HepG2 (cell line): ENCODE results near the gene TYW1.

Experiments used
- ZNF468 ChIP-seq: sonication (generic); formaldehyde crosslinking; IDR thresholded peaks from 2 replicates; pipeline ENCODE4 v1.8.0; 2022; ENCODE audit warnings: mild to moderate bottlenecking, moderate library complexity, missing genetic modification reagents
- ZNF549 ChIP-seq: sonication (generic); formaldehyde crosslinking; IDR thresholded peaks from 2 replicates; pipeline ENCODE4 v1.5.0; 2020; ENCODE audit warnings: missing genetic modification reagents
- TF ChIP-seq, protein P1 (sequence below): sonication (generic); formaldehyde crosslinking; IDR thresholded peaks from 2 replicates; pipeline ENCODE4 v1.9.0; 2021; ENCODE audit warnings: missing genetic modification reagents, borderline replicate concordance

GRCh38 chr7:67100956-67101361 lies 104.3 kb downstream of the TYW1 start:
- TF ChIP-seq ZNF468 (CRISPR knock-in tag) (no peak), ZNF549 (CRISPR knock-in tag) (no peak)
- TF ChIP-seq, protein P1, sequence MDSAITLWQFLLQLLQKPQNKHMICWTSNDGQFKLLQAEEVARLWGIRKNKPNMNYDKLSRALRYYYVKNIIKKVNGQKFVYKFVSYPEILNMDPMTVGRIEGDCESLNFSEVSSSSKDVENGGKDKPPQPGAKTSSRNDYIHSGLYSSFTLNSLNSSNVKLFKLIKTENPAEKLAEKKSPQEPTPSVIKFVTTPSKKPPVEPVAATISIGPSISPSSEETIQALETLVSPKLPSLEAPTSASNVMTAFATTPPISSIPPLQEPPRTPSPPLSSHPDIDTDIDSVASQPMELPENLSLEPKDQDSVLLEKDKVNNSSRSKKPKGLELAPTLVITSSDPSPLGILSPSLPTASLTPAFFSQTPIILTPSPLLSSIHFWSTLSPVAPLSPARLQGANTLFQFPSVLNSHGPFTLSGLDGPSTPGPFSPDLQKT (CRISPR knock-in tag), result no peak
